HG02870 (cell line): ENCODE data around the gene BMP3.
A peak's percentile ranks its signal among the peaks of the same experiment; 100 is the strongest.
"Not testable (repeated sequence)": the region's sequence is repeated elsewhere in the genome, so short reads cannot be mapped to it uniquely, and the experiment has no call there.

ENCODE experiments used
- ATAC-seq: cut with Tn5 transposase; IDR thresholded peaks from one replicate; pipeline ENCODE4 v1.9.1; 2021; ENCODE audit warnings: mild to moderate bottlenecking, moderate library complexity; ENCODE audit not compliant: unreplicated experiment

Gene BMP3

GRCh38 chr4:81030061-81030980, at the start of gene BMP3:
Gene BMP3, plus strand, starts transcription at chr4:81030708. Its CDS starts 577 bp downstream, at chr4:81031285.
- ATAC-seq, result no peak

GRCh38 chr4:80986011-80986410, 44.5 kb upstream of the BMP3 start:
- ATAC-seq, result no peak

GRCh38 chr4:80989921-80990544, 40.5 kb upstream of the BMP3 start:
- ATAC-seq, result peak; percentile 87

GRCh38 chr4:80990851-80991250, 39.7 kb upstream of the BMP3 start:
- no peak for ATAC-seq

- ATAC-seq, result no peak
Observed at GRCh38 chr4:80999943-81000342, 30.6 kb upstream of the BMP3 start.

- peak; percentile 89 for ATAC-seq
Observed at GRCh38 chr4:81003597-81004111, 26.9 kb upstream of the BMP3 start.

- ATAC-seq, result no peak
Observed at GRCh38 chr4:81007417-81007816, 23.1 kb upstream of the BMP3 start.

GRCh38 chr4:81016566-81016965, 13.9 kb upstream of the BMP3 start:
- ATAC-seq, result not testable (repeated sequence)

- ATAC-seq, result no peak
Observed at GRCh38 chr4:81019006-81019405, 11.5 kb upstream of the BMP3 start.

GRCh38 chr4:81021142-81021944, 9.2 kb upstream of the BMP3 start:
- ATAC-seq, result no peak

- no peak for ATAC-seq
Observed at GRCh38 chr4:81021981-81022380, 8.5 kb upstream of the BMP3 start.

GRCh38 chr4:81023484-81023883, 7.0 kb upstream of the BMP3 start:
- ATAC-seq, result no peak

GRCh38 chr4:81030981-81031791, 678 bp downstream of the BMP3 start:
- ATAC-seq, result no peak

GRCh38 chr4:81031796-81032551, 1.5 kb downstream of the BMP3 start:
- no peak for ATAC-seq

GRCh38 chr4:81032771-81033684, 2.5 kb downstream of the BMP3 start:
- no peak for ATAC-seq

GRCh38 chr4:81038636-81039350, 8.3 kb downstream of the BMP3 start:
- no peak for ATAC-seq

- peak; percentile 39 for ATAC-seq
Observed at GRCh38 chr4:81039351-81039972, 9.0 kb downstream of the BMP3 start.
